ENCODE measurements around the gene WDR1.

Gene WDR1

DNA sequence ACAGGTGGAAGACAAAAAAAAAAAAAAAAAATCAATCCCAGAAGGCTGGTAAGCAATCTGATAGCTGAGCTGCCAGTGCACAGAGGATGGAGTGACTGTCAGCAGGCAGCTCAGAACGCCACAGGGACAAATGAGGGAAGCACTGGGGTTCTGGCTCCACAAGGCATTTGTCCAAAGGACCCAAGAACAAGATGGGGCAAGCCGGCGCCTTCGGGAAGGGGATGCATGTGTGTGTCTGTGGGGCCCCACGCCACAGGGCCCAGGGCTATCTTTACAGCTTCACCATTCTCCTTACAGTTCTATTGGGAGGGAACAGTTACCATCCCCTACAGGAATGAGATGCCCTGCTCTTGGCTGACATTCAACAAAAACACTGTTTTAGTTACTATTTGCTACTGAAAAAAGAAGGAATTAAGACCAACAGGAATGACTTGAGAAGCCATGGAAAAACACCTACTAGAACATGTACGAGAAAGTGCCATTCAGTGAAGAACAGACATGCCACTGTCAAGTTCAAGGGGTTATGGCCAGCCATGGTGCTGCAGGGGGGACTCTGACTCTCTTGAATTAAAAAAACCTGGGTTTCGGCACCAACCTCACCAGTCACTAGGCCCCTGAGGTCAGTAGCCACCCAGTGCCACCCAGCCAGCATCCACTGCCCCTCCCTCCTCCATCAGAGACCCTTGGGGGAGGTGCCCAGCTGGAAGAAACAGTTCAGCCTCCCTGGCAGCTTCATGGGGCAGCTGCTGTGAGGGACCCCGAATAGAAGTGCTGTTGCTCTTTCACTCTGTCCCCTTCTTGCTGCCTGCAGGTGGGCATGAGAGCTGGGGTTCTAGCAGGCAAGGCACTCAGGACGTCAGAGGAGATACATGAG lies 18.5 kb downstream of the WDR1 start:
- no peak for DNase-seq

DNA sequence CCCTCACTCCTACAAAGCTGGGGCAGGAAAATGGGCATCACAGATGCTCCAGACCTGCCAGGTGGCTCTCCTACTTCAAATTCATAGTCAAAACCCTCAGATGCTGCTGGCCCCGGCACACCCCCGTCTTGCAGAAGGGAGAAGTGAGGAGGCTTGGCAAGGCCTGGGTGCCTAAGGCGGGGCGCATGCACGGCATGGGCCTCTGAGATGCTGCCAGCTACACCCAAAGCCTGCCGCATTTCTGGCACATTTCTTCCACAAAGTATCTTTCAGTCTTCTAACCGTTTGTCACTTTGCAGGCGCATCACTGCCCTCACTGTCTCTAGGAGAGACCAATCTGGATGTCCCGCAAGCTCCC lies 19.6 kb downstream of the WDR1 start:
- no peak for DNase-seq

DNA sequence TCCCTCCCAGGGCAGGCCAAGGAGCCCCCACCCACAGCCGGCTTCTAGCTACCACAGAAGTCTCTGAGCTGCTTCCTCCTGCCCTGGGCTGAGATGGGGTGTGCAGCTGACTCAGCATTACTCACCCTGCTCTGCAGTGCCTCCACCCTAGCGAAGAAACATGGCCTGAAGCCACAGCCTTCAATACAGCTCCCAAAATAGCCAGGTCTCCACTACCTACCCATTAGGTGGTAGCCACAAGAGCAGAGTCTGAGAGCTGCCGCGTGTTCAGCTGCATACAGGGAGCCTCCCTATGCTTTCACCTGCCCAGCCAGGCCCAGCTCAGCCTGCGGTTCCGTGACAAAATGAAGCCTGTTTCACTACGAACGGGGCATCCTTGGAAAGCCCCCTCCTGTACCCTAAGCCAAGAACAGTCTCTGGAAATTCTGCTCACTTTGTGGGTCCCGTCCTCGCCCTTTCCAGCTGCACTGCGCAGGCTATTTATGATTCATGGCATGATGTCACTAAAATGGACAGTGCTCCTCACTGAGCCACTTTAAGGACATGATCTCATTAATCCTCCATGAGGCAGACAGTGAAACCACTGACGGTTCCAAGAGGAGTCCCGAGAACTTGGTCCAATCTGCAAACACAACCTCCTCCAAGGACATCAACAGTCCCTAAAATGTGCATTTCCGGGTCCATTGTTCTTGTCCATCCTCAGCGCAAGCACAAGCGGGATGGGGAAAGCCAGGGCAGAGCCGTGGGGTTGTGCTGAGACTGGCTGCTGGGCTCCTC lies 20.2 kb downstream of the WDR1 start:
- DNase-seq, result peak; percentile 88

- no peak for DNase-seq
Measured at GRCh38 chr4:10095296-10095991, 21.2 kb downstream of the WDR1 start.

GRCh38 chr4:10094841-10095240 lies 21.8 kb downstream of the WDR1 start:
- no peak for DNase-seq

- no peak for DNase-seq
Measured at GRCh38 chr4:10093801-10094552, 22.6 kb downstream of the WDR1 start.

- DNase-seq, result no peak
Measured at GRCh38 chr4:10093271-10093621, 23.4 kb downstream of the WDR1 start.

DNA sequence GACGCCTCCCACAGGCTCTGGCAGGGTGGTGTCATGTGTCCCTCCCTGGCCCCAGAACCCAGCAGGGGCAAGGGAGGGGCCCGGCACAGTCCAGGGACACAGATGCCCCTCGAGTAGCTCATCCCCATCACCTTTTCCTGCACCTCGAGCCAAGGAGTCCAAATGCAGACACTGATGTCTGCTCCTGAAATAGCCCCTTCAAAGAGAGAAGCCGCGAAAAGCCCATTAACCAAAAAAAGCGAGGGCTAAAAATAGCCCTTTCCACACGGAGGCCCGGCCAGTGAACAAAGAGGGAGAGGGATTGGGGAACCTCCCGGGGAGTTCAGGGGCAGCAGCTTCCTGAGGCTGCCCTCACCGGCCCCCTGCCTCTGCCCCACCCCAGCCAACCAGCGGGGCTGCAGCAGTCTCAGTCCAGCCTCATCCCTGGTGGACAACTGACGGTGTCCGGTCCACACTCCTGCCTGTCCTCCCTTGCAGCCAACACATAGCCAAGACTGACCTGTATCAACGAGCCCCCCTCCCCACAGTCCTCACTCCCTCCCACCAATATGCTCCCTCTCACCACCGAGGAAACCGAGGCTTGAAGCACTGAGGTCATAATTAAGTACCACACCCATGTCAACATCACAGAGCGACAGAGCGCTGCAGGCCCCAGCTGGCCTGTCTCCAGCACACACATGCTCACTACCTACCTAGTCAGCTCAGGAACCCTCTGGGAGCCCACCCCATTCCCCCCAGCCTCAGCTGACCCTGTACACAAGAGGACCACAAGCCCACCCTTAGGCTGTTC lies 23.9 kb downstream of the WDR1 start:
- no peak for DNase-seq

DNA sequence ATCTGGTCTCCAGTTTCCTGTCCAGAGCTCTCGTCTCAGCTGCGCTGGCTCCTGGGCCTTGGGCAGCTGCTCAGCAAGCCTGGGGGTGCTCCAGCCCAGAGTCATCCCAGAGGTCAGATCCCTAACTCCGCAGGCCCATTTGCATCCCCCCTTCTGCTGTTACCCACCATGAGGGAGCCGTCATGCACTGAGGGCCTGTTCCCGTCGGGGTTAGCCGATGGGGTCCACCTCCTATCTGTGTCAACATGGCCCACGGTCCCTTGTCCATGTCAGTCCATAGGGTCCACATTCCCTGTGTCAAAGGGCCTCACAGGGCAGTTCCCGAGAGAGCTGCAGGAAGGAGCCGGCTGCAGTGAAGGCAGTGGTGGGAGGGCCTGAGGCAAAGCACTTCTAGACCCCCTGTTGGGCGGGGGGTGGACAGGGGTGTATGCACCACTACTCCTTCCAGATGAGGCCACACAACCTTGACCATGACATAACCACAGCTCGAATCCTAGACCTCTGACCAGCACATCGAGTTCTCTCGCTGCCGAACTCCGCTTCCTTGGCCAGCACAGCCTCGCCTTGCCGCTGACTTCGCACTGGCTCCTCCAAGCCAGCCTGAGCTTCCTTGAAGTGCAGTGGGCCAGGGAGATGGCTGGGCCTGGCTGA lies 24.9 kb downstream of the WDR1 start:
- DNase-seq, result no peak

DNA sequence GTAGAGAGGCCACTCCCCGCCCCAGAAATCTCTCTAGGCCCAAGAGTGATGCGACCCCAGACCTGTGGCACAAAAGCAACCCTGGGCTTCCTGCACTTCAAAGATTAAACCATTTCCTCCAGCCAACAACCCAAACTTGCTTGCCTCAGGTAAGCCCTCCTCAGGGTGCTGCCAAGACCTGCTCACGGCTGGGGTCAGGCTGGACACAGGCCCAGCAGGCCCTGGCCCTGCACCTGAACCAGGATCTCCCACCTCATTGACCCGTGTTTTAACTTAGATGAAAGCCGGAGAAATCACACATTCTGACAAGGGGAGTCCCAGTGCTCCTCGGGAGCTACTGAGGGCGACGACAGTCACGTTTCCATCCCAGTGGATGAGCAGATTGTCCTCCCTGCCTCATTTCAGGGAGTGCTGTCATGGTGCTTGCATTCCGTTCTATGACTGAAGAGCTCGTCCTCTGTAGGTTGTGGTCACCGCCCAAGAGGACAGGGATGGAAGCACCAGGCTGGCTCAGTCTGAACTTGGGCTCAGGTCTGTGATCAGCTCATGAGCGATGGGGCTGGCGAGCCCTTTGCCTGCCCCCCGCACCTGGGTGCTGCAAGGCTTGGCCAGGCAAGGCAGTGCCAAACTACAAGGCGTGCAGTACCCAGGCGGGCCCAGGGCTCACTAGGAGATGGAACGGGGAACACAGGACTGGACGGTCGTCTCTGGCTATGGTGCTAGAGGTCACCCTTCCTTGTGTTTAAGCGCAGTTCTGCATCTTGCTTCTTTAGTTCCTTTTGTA lies 25.9 kb downstream of the WDR1 start:
- DNase-seq, result no peak

DNA sequence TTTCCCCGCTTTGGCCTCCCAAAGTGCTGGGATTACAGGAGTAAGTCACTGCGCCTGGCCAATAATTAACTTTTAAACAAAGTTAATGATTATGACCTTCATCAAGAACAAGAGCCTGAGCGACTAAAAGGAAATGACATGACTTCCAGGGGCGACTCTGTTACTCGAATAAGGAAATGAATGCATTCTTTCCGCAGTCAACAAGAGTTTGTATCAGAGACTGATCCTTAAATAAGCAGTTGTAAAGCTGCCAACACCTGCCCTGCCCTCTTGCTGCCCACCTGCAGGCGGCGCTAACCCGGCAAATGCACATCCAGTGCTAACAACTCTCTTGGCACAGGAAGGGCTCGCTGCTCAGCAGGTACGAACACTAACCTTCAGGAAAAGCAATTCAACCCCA lies 27.3 kb downstream of the WDR1 start:
- no peak for DNase-seq

- DNase-seq, result no peak
Measured at GRCh38 chr4:10088135-10089010, 28.2 kb downstream of the WDR1 start.

- DNase-seq, result no peak
Measured at GRCh38 chr4:10087152-10087791, 29.3 kb downstream of the WDR1 start.

- no peak for DNase-seq
Measured at GRCh38 chr4:10086506-10087120, 30.0 kb downstream of the WDR1 start.

GRCh38 chr4:10085828-10086505 lies 30.6 kb downstream of the WDR1 start:
- DNase-seq, result no peak

DNA sequence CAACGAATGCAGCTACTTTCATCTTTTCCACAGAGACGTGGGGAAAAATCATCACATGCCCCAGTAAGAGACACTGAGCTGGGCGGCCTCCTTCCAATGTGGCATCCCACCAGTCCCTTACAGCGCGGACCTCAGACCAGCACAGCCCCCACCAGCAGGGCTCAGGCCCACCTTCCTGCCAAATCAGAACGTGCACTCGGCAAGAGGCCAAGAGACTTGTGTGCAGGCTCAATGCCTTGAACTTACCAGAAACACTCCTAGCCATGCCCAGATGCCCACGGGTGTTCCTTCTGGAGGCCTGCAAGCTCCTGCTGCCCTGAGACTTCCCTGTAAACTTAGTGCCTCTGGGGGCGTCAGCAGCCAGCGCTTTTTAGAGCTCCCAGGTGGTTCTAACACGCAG lies 31.2 kb downstream of the WDR1 start:
- DNase-seq, result no peak

DNA sequence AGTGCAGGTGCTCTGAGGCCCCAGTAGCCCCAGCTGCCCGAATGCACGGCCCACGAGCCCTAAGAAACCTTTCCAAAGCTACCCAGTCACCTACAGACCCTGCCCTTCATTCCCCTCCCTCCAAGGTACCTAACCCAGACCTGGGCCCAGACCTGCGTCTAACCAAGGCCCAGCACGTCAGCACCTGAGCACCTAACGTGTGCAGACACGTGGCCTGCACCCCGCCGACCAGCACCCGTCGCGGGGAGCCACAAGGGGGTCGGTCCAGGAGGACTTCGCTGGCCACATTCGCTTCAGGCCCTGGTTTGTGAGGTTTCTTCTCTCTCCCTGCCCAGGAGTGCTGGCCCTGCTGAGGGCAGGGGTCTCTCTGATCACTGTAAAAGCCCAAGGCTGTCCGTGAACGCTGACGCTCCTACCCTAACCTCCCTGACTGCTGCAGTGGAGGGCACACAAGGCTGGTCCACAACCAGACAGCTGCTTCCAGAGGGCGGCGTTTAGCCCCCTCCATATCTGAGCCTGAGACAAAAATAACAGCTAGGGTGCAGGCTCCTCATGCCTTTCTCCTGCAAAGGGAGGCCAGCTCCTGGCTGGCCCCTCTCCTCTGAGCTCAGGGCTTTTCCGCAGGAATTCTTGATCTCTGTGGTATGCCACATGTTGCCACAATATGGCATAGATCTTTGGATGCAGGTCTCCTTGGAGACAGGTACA lies 31.8 kb downstream of the WDR1 start:
- no peak for DNase-seq

Data from stimulated activated CD4-positive, alpha-beta T cell treated with anti-CD3 and anti-CD28 coated beads, Interleukin-4, amount 100 ng/mL, for 24 hours (primary cell).